Panc1 (cell line): ENCODE results near the gene PON2.

Experiments used
- POLR2AphosphoS5 ChIP-seq: IDR thresholded peaks from 2 replicates; pipeline ENCODE4 v1.6.1; 2012; ENCODE audit warnings: mild to moderate bottlenecking, low read depth, low read length, moderate library complexity
- SIN3A ChIP-seq: IDR thresholded peaks from 2 replicates; pipeline ENCODE4 v1.6.1; 2012; ENCODE audit warnings: low read depth, mild to moderate bottlenecking, low read length, moderate library complexity, borderline replicate concordance; ENCODE audit not compliant: insufficient read depth
- TCF7L2 ChIP-seq: IDR thresholded peaks from 2 replicates; pipeline ENCODE4 v1.6.1; 2011; ENCODE audit warnings: mild to moderate bottlenecking, low read depth, low read length, inconsistent platforms
- TF ChIP-seq, protein P1 (sequence below): fragments of 450-650 bp; IDR thresholded peaks from 2 replicates; pipeline ENCODE4 v1.5.1; 2017; ENCODE audit warnings: mild to moderate bottlenecking
- TF ChIP-seq, protein P2 (sequence below), 2 experiments: IDR thresholded peaks; 2 replicates each; pipeline ENCODE4 v1.6.1; 2011 to 2012; ENCODE audit warnings: low read depth in 2 of 2, control low read depth in 1 of 2, low read length in 1 of 2, mild to moderate bottlenecking in 1 of 2, moderate library complexity in 1 of 2; ENCODE audit not compliant: insufficient read depth in 1 of 2

DNA sequence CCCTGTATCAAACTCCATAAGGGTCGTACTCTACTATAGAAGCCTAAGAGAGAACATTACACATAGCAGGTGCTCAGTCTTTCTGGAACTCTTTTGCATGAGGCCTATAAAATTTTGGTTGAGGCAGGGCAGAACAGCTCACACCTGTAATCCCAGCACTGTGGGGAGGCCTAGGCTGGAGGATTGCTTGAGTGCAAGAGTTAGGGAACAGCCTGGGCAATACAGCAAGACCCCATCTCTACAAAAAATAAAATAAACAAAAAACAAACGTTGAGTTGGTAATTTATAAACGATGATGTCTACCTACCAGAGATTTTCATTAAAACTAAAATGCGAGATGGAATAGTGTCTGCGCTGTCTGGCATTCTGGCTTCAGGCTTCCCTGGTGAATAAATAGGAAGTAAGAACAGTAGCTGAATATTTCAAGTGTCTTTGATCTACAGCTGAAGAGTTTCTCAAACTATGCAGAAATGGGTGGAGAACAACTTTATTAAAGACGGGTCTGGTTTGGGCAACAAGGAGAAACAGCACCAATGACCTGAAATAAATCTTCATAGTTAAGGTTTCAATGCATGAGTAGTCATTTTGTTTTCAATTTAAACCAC is 774 bp downstream of the PON2 start:
- TF ChIP-seq, protein P1, sequence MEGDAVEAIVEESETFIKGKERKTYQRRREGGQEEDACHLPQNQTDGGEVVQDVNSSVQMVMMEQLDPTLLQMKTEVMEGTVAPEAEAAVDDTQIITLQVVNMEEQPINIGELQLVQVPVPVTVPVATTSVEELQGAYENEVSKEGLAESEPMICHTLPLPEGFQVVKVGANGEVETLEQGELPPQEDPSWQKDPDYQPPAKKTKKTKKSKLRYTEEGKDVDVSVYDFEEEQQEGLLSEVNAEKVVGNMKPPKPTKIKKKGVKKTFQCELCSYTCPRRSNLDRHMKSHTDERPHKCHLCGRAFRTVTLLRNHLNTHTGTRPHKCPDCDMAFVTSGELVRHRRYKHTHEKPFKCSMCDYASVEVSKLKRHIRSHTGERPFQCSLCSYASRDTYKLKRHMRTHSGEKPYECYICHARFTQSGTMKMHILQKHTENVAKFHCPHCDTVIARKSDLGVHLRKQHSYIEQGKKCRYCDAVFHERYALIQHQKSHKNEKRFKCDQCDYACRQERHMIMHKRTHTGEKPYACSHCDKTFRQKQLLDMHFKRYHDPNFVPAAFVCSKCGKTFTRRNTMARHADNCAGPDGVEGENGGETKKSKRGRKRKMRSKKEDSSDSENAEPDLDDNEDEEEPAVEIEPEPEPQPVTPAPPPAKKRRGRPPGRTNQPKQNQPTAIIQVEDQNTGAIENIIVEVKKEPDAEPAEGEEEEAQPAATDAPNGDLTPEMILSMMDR = no peak
- no peak for TF ChIP-seq POLR2AphosphoS5
- no peak for TF ChIP-seq TCF7L2
- no peak for TF ChIP-seq SIN3A
- TF ChIP-seq, protein P2, sequence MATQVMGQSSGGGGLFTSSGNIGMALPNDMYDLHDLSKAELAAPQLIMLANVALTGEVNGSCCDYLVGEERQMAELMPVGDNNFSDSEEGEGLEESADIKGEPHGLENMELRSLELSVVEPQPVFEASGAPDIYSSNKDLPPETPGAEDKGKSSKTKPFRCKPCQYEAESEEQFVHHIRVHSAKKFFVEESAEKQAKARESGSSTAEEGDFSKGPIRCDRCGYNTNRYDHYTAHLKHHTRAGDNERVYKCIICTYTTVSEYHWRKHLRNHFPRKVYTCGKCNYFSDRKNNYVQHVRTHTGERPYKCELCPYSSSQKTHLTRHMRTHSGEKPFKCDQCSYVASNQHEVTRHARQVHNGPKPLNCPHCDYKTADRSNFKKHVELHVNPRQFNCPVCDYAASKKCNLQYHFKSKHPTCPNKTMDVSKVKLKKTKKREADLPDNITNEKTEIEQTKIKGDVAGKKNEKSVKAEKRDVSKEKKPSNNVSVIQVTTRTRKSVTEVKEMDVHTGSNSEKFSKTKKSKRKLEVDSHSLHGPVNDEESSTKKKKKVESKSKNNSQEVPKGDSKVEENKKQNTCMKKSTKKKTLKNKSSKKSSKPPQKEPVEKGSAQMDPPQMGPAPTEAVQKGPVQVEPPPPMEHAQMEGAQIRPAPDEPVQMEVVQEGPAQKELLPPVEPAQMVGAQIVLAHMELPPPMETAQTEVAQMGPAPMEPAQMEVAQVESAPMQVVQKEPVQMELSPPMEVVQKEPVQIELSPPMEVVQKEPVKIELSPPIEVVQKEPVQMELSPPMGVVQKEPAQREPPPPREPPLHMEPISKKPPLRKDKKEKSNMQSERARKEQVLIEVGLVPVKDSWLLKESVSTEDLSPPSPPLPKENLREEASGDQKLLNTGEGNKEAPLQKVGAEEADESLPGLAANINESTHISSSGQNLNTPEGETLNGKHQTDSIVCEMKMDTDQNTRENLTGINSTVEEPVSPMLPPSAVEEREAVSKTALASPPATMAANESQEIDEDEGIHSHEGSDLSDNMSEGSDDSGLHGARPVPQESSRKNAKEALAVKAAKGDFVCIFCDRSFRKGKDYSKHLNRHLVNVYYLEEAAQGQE (IDR thresholded peaks at IDR 0.05; ENCODE audit: insufficient read depth in 1 of 2, low read depth in 2 of 2, low read length in 1 of 2) = no peak
